22Rv1 (cell line): ENCODE results near the gene CCNDBP1.

ENCODE experiments used
- CTCF ChIP-seq: fragments of 450-650 bp; IDR thresholded peaks from 2 replicates; pipeline ENCODE4 v1.5.1; 2017; ENCODE audit warnings: mild to moderate bottlenecking
- ZFX ChIP-seq: fragments of 450-650 bp; IDR thresholded peaks from 2 replicates; pipeline ENCODE4 v1.6.1; 2017; ENCODE audit warnings: antibody characterized with exemption, borderline replicate concordance

- TF ChIP-seq CTCF: no peak
- no peak for TF ChIP-seq ZFX
These were observed 57.4 kb downstream of the CCNDBP1 start for GRCh38 chr15:43242616-43243015.
